ENCODE data around the gene CMTM2. TPM values are rescaled to one million over a fixed set of nuclear protein-coding genes. Genes with fewer than 3 reads are reported as not detected.

The CMTM2 gene, protein sequence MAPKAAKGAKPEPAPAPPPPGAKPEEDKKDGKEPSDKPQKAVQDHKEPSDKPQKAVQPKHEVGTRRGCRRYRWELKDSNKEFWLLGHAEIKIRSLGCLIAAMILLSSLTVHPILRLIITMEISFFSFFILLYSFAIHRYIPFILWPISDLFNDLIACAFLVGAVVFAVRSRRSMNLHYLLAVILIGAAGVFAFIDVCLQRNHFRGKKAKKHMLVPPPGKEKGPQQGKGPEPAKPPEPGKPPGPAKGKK
- total RNA-seq, result not detected in 2 replicates

DNA sequence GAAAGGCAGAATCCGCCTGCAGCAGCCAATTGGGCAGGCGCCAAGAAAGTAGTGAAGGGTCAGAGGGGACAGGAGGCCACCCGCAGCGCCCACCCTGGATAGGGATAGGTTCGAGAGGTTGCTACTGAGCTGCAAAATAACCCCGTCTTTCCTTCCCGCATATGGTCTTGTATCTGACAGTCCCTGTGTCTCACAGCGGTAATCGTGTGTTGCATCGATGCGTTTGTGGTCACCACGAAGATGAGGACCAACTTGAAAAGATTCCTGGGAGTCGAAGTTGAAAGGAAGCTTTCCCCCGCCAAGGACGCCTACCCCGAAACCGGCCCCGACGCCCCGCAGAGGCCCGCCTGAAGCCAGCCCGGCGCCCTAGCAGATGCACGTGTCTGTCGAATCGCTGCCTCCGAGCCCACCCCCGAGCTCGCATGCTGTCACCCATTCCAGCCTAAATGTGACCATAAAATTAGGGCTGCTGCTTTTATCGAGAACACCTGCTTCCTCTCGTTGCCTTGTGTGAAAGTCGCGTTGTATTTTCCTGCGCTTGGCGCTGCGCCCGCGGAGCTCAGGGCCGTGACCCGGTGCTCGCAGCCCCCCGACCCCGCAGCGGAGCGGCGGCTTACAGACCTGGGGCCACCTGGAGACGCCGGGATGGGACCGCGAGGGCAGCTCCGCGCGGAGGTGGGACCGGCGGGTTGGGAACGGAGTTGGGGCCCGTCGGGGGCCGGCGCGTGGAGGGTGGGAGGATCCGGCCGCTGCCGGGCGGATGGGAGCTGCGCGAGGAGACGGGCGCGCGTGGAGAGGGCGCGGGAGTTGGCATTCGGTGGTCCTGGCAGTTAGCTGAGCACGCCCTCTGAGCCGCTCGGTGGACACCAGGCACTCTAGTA is at the start of gene CMTM2:
CMTM2 (plus strand) TSS at position 813 of the 881 bp plus-strand sequence. CDS start 145 bp downstream, outside the sequence.

DNA sequence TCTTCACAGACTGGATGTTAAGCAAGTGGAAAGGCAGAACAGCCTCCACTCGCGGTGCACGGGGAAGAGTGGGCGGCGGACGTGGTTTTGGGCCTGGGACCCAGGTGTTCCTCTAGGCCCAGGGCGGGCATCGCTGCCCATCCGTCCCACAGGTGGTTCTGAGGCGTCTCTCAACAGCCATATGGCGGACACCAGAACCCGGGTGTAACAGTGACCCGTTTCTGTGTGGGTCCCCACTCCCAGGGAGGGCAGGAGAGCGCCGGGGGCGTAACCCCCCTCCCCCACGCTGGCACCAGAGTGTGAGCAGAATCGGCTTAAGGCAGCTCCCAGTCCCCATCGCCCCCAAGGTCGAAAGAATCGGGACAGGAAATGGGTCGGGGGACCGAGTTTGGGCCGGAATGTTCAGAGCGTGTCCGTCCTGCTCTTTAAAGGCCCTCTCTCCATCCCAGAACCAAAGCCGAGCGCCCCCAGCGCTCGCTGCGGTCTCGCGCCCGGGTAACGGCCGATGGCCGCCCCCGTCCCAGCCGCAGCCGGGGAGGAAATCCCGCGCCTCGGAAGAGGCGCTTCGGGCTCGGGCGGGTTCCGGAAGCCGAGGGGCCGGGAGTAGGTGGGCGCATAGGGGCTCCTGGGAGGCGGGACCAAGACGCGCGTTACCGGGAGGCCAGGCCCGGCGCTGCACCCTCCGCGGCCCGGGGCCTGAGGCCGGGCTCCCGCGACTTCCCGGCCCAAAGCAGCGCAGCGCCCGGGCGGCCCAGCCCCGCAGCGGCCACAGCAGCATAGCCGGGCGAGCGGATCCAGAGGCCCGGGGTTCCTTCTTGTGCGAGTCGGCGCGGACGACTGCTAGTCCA is 29.8 kb upstream of the CMTM2 start, which contains the start of gene TK2:
TK2 (minus strand) TSS at position 839 of the 848 bp plus-strand sequence; CDS start at position 778, 61 bp downstream.

GRCh38 chr16:66552286-66553177 is 26.7 kb upstream of the CMTM2 start, which contains the start of gene CKLF:
TSS of gene CKLF (plus strand) at chr16:66552576. CDS start at chr16:66552716, 140 bp downstream.

GRCh38 chr16:66566051-66566901 is 13.0 kb upstream of the CMTM2 start, which contains the start of gene CMTM1:
TSS of gene CMTM1 (plus strand) at chr16:66566439. CDS start at chr16:66566514, 75 bp downstream.

GRCh38 chr16:66604376-66605176 is 25.3 kb downstream of the CMTM2 start, which contains the start of gene CMTM3:
TSS of gene CMTM3 (plus strand) at chr16:66604704. CDS start at chr16:66604806, 102 bp downstream.

Small RNA genes within 50 kb of the gene (small RNA-seq; reads per million reads assigned to genes)
- not detected for gene CKLF-CMTM1

Other genes starting within 250 kb of the CMTM2 start
- 1,229 and 1,316 TPM in 2 replicates for gene CDH5, start 212.8 kb upstream of the CMTM2 start, total RNA-seq
- not detected in 2 replicates for gene BEAN1, start 152.2 kb upstream of the CMTM2 start, total RNA-seq
- gene TK2, start 29.3 kb upstream of the CMTM2 start, total RNA-seq, result 34.6 and 39.5 TPM in 2 replicates
- gene CKLF, start 26.9 kb upstream of the CMTM2 start, total RNA-seq, result 60.1 and 61.9 TPM in 2 replicates
- 2.3 and 3.1 TPM in 2 replicates for gene CMTM1, start 13.0 kb upstream of the CMTM2 start, total RNA-seq
- 63.1 and 64.3 TPM in 2 replicates for gene CMTM3, start 25.2 kb downstream of the CMTM2 start, total RNA-seq
- 13.0 and 16.0 TPM in 2 replicates for gene CMTM4, start 117.3 kb downstream of the CMTM2 start, total RNA-seq
- gene DYNC1LI2, start 172.1 kb downstream of the CMTM2 start, total RNA-seq, result 151 and 204 TPM in 2 replicates
- 0.10 TPM in 1 of 2 replicates, not detected in the other for gene TERB1, start 222.1 kb downstream of the CMTM2 start, total RNA-seq

Measured in vein endothelial cell (primary cell).